Peyer's patch (tissue), 4 donors: Measurements from ENCODE around the gene ADIPOR2.

Experiments used
- CTCF ChIP-seq, 6 experiments: fragments of 450-650 bp in 4 of 6; fragments of 200-600 bp in 2 of 6; sonication (generic) in 1 of 6; IDR thresholded peaks; one replicate each; pipeline ENCODE4 v1.5.1; 2017 to 2019; ENCODE audit warnings: antibody characterized with exemption in 6 of 6, mild to moderate bottlenecking in 3 of 6, moderate library complexity in 1 of 6
- POLR2A ChIP-seq, 2 donors: fragments of 450-650 bp; IDR thresholded peaks; one replicate each; pipeline ENCODE4 v1.5.1; 2017; ENCODE audit warnings: antibody characterized with exemption in 2 of 2, mild to moderate bottlenecking in 2 of 2, moderate library complexity in 2 of 2

DNA sequence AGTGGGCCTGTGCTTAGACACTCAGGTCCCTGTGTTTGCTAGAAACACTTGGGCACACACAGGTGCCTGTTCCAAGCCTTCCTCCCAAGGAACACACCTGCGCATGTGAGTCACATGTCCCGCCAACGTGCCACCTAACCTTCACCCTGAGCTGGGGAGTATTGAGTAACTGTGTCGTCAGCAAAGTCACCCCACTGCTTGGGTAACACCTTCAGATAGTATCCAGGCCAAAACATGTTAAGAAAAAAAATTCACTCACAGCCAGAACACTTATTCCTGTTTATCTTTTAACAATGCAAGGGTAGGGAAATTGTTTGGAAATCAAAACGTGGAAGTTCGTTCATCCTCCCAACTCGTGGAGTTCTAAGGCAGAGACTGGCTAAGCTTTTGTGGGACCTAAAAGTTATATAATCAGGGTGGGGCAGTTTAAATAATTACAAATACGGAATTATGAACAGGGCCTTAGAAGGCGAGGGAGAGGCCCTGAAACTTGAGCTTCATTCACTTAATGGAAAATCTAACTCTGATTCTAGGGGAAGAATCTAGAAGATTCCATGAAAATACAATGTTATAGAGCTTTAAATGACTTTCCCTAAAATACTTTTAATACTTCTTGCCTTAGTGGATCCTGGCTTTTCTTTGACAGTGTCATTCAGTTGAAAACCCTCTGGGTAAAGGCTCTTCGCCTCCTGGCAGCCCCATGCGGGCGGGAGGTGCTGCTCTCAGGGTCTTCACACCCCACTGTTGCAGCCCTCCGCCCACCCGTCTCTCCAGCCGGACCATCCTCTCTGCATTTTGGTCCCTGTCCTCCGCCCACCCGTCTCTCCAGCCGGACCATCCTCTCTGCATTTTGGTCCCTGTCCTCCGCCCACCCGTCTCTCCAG, 30.3 kb upstream of the ADIPOR2 start:
- TF ChIP-seq CTCF (IDR thresholded peaks at IDR 0.05) (no peak), POLR2A (IDR thresholded peaks at IDR 0.05) (peak; percentile 30 to 80)
